ENCODE measurements around the gene L3MBTL3. TPM values are rescaled to one million over a fixed set of nuclear protein-coding genes. Genes with fewer than 3 reads are reported as not detected.

Gene L3MBTL3
- total RNA-seq, 1 experiment from 2014 or later, result 14.3 TPM

- no peak for DNase-seq
- CTCF ChIA-PET, result no interaction called here
- no peak overlapping the region for H3K4me3 Mint-ChIP-seq (ENCODE audit: unreplicated experiment)
- BruUV-seq (replicated peaks), result no TSS peak
- Histone ChIP-seq H3K4me3 (ENCODE audit: low read depth, low read length) (no peak overlapping the region), H3K27me3 (replicated peaks; ENCODE audit: control insufficient read depth, insufficient read depth, low read length) (no peaks in the 10 kb centered on the region), H3K4me1 (no peaks in the 10 kb centered on the region), H3K9me3 (no peaks in the 10 kb centered on the region; the same call in 1 of the 2 replicates), H3K36me3 (ENCODE audit: control insufficient read depth, insufficient read depth, low read length) (no peaks in the 10 kb centered on the region; the same call in none of the 2 replicates)
- intact Hi-C loops (cut with micrococcal nuclease; ENCODE audit: unreplicated experiment), result no loop called here
- H3K4me1 Mint-ChIP-seq (ENCODE audit: low read depth, unreplicated experiment), result no peaks in the 10 kb centered on the region
- H3K9me3 Mint-ChIP-seq (ENCODE audit: unreplicated experiment), result no peaks in the 10 kb centered on the region
- no peaks in the 10 kb centered on the region for H3K27me3 Mint-ChIP-seq (ENCODE audit: insufficient read depth, unreplicated experiment)
- H3K36me3 Mint-ChIP-seq (ENCODE audit: insufficient read depth, unreplicated experiment), result no peaks in the 10 kb centered on the region
- H3K27ac Mint-ChIP-seq (ENCODE audit: unreplicated experiment), result no peak overlapping the region
- no peak for TF ChIP-seq CTCF (IDR thresholded peaks at IDR 0.05; ENCODE audit: insufficient read depth in 1 of 2, low read depth in 1 of 2, low read length in 1 of 2, severe bottlenecking in 1 of 2, unreplicated experiment in 1 of 2)
- POLR2A ChIA-PET, result no interaction called here
Observed at GRCh38 chr6:130046671-130047070, 28.3 kb downstream of the L3MBTL3 start.

- Histone ChIP-seq H3K9me3 (no peaks in the 10 kb centered on the region; the same call in 1 of the 2 replicates), H3K36me3 (ENCODE audit: control insufficient read depth, insufficient read depth, low read length) (no peaks in the 10 kb centered on the region; the same call in none of the 2 replicates), H3K4me1 (no peaks in the 10 kb centered on the region), H3K4me3 (ENCODE audit: low read depth, low read length) (no peak overlapping the region), H3K27me3 (replicated peaks; ENCODE audit: control insufficient read depth, insufficient read depth, low read length) (no peaks in the 10 kb centered on the region)
- Mint-ChIP-seq H3K9me3 (ENCODE audit: unreplicated experiment) (no peaks in the 10 kb centered on the region), H3K36me3 (ENCODE audit: insufficient read depth, unreplicated experiment) (no peaks in the 10 kb centered on the region), H3K27ac (ENCODE audit: unreplicated experiment) (no peak overlapping the region), H3K4me3 (ENCODE audit: unreplicated experiment) (no peak overlapping the region), H3K4me1 (ENCODE audit: low read depth, unreplicated experiment) (no peaks in the 10 kb centered on the region), H3K27me3 (ENCODE audit: insufficient read depth, unreplicated experiment) (no peaks in the 10 kb centered on the region)
- BruUV-seq (replicated peaks), result no TSS peak
- ChIA-PET CTCF (no interaction called here), POLR2A (no interaction called here)
- intact Hi-C loops (cut with micrococcal nuclease; ENCODE audit: unreplicated experiment), result no loop called here
- no peak for DNase-seq
- TF ChIP-seq CTCF (IDR thresholded peaks at IDR 0.05; ENCODE audit: insufficient read depth in 1 of 2, low read depth in 1 of 2, low read length in 1 of 2, severe bottlenecking in 1 of 2, unreplicated experiment in 1 of 2), result no peak
Observed at GRCh38 chr6:130047088-130047995, 29.0 kb downstream of the L3MBTL3 start.

GRCh38 chr6:130050230-130050629 lies 31.8 kb downstream of the L3MBTL3 start:
- no TSS peak for BruUV-seq (replicated peaks)
- Histone ChIP-seq H3K27me3 (replicated peaks; ENCODE audit: control insufficient read depth, insufficient read depth, low read length) (no peaks in the 10 kb centered on the region), H3K9me3 (no peaks in the 10 kb centered on the region), H3K4me1 (no peaks in the 10 kb centered on the region), H3K36me3 (ENCODE audit: control insufficient read depth, insufficient read depth, low read length) (no peaks in the 10 kb centered on the region; the same call in 1 of the 2 replicates), H3K4me3 (ENCODE audit: low read depth, low read length) (no peak overlapping the region)
- ChIA-PET CTCF (no interaction called here), POLR2A (no interaction called here)
- Mint-ChIP-seq H3K4me1 (ENCODE audit: low read depth, unreplicated experiment) (no peaks in the 10 kb centered on the region), H3K9me3 (ENCODE audit: unreplicated experiment) (no peaks in the 10 kb centered on the region), H3K36me3 (ENCODE audit: insufficient read depth, unreplicated experiment) (no peaks in the 10 kb centered on the region), H3K27me3 (ENCODE audit: insufficient read depth, unreplicated experiment) (no peaks in the 10 kb centered on the region), H3K4me3 (ENCODE audit: unreplicated experiment) (no peak overlapping the region), H3K27ac (ENCODE audit: unreplicated experiment) (no peak overlapping the region)
- no peak for TF ChIP-seq CTCF (IDR thresholded peaks at IDR 0.05; ENCODE audit: insufficient read depth in 1 of 2, low read depth in 1 of 2, low read length in 1 of 2, severe bottlenecking in 1 of 2, unreplicated experiment in 1 of 2)
- intact Hi-C loops (cut with micrococcal nuclease; ENCODE audit: unreplicated experiment), result no loop called here
- DNase-seq, result no peak

Data from Caco-2 (cell line).